ENCODE data around the gene GALNT7. TPM values are rescaled to one million over a fixed set of nuclear protein-coding genes. Genes with fewer than 3 reads are reported as not detected.

GALNT7 gene
- total and polyA plus RNA-seq, 5 donors: 3.6 to 11.0 (median 8.2) TPM

- DNase-seq (no peak), ATAC-seq (no peak)
- intact Hi-C loops (cut with DNase I): no loop called here
- no peak overlapping the region for H3K27ac ChIP-seq (ENCODE audit: low read length)
- peaks cover 6% of the 10 kb centered on the region for H3K4me1 ChIP-seq (ENCODE audit: control insufficient read depth, insufficient read depth, low read length)
- WGBS: 79% methylated on average over 3 of the region's 3 CpGs
- no peaks in the 10 kb centered on the region for H3K27me3 ChIP-seq (ENCODE audit: control insufficient read depth, insufficient read depth)
- no peak overlapping the region for H3K4me3 ChIP-seq (ENCODE audit: low read length)
- no peaks in the 10 kb centered on the region for H3K9me3 ChIP-seq (ENCODE audit: control insufficient read depth, low read length)
Measured at GRCh38 chr4:173269280-173269679, 100.7 kb downstream of the GALNT7 start.

GRCh38 chr4:173270312-173271027 lies 101.9 kb downstream of the GALNT7 start:
- no peaks in the 10 kb centered on the region for H3K27me3 ChIP-seq (ENCODE audit: control insufficient read depth, insufficient read depth)
- DNase-seq: peak in 2 of 3 donors; percentile 51 to 58
- intact Hi-C loops (cut with DNase I): no loop called here
- 33% methylated on average over 4 of the region's 4 CpGs for WGBS
- H3K27ac ChIP-seq (ENCODE audit: low read length): no peak overlapping the region
- ATAC-seq: peak; percentile 31 to 85
- H3K4me1 ChIP-seq (ENCODE audit: control insufficient read depth, insufficient read depth, low read length): no peaks in the 10 kb centered on the region
- H3K4me3 ChIP-seq (ENCODE audit: low read length): no peak overlapping the region
- peaks cover 2% of the 10 kb centered on the region for H3K9me3 ChIP-seq (ENCODE audit: control insufficient read depth, low read length)

- Histone ChIP-seq H3K27me3 (ENCODE audit: control insufficient read depth, insufficient read depth) (no peaks in the 10 kb centered on the region), H3K27ac (ENCODE audit: low read length) (no peak overlapping the region), H3K4me1 (ENCODE audit: control insufficient read depth, insufficient read depth, low read length) (no peaks in the 10 kb centered on the region), H3K9me3 (ENCODE audit: control insufficient read depth, low read length) (peaks cover 2% of the 10 kb centered on the region), H3K4me3 (ENCODE audit: low read length) (no peak overlapping the region)
- ATAC-seq (no peak), DNase-seq (no peak)
- intact Hi-C loops (cut with DNase I): no loop called here
- 82% methylated on average over 5 of the region's 5 CpGs for WGBS
Measured at GRCh38 chr4:173272314-173272713, 103.7 kb downstream of the GALNT7 start.

- Histone ChIP-seq H3K27ac (ENCODE audit: low read length) (no peak overlapping the region), H3K27me3 (ENCODE audit: control insufficient read depth, insufficient read depth) (no peaks in the 10 kb centered on the region), H3K4me3 (ENCODE audit: low read length) (no peak overlapping the region), H3K9me3 (ENCODE audit: control insufficient read depth, low read length) (peaks cover 2% of the 10 kb centered on the region), H3K4me1 (ENCODE audit: control insufficient read depth, insufficient read depth, low read length) (no peaks in the 10 kb centered on the region)
- intact Hi-C loops (cut with DNase I): no loop called here
- no peak for ATAC-seq
- DNase-seq: no peak
- 38% methylated on average over 1 of the region's 1 CpG for WGBS
Measured at GRCh38 chr4:173272996-173273395, 104.4 kb downstream of the GALNT7 start.

GRCh38 chr4:173273941-173274340 lies 105.3 kb downstream of the GALNT7 start:
- no peak for DNase-seq
- peaks cover 2% of the 10 kb centered on the region for H3K9me3 ChIP-seq (ENCODE audit: control insufficient read depth, low read length)
- ATAC-seq: no peak
- H3K4me1 ChIP-seq (ENCODE audit: control insufficient read depth, insufficient read depth, low read length): no peaks in the 10 kb centered on the region
- no peak overlapping the region for H3K27ac ChIP-seq (ENCODE audit: low read length)
- H3K27me3 ChIP-seq (ENCODE audit: control insufficient read depth, insufficient read depth): no peaks in the 10 kb centered on the region
- intact Hi-C loops (cut with DNase I): no loop called here
- H3K4me3 ChIP-seq (ENCODE audit: low read length): no peak overlapping the region

- 92% methylated on average over 4 of the region's 4 CpGs for WGBS
- Histone ChIP-seq H3K27me3 (ENCODE audit: control insufficient read depth, insufficient read depth) (no peaks in the 10 kb centered on the region), H3K4me1 (ENCODE audit: control insufficient read depth, insufficient read depth, low read length) (no peaks in the 10 kb centered on the region), H3K4me3 (ENCODE audit: low read length) (no peak overlapping the region), H3K27ac (ENCODE audit: low read length) (no peak overlapping the region), H3K9me3 (ENCODE audit: control insufficient read depth, low read length) (peaks cover 2% of the 10 kb centered on the region)
- DNase-seq (no peak), ATAC-seq (no peak)
- intact Hi-C loops (cut with DNase I): no loop called here
Measured at GRCh38 chr4:173274744-173275143, 106.1 kb downstream of the GALNT7 start.

GRCh38 chr4:173275150-173275549 lies 106.5 kb downstream of the GALNT7 start:
- intact Hi-C loops (cut with DNase I): no loop called here
- no peaks in the 10 kb centered on the region for H3K27me3 ChIP-seq (ENCODE audit: control insufficient read depth, insufficient read depth)
- H3K4me1 ChIP-seq (ENCODE audit: control insufficient read depth, insufficient read depth, low read length): no peaks in the 10 kb centered on the region
- peaks cover 2% of the 10 kb centered on the region for H3K9me3 ChIP-seq (ENCODE audit: control insufficient read depth, low read length)
- H3K27ac ChIP-seq (ENCODE audit: low read length): no peak overlapping the region
- WGBS: 83% methylated on average over 7 of the region's 7 CpGs
- no peak for DNase-seq
- ATAC-seq: no peak
- H3K4me3 ChIP-seq (ENCODE audit: low read length): no peak overlapping the region

GRCh38 chr4:173277340-173277739 lies 108.7 kb downstream of the GALNT7 start:
- intact Hi-C loops (cut with DNase I): no loop called here
- Histone ChIP-seq H3K27me3 (ENCODE audit: control insufficient read depth, insufficient read depth) (no peaks in the 10 kb centered on the region), H3K4me3 (ENCODE audit: low read length) (no peak overlapping the region), H3K4me1 (ENCODE audit: control insufficient read depth, insufficient read depth, low read length) (no peaks in the 10 kb centered on the region), H3K27ac (ENCODE audit: low read length) (no peak overlapping the region), H3K9me3 (ENCODE audit: control insufficient read depth, low read length) (peaks cover 2% of the 10 kb centered on the region)
- ATAC-seq (no peak), DNase-seq (no peak)
- 91% methylated on average over 2 of the region's 2 CpGs for WGBS

GRCh38 chr4:173280998-173281397 lies 112.4 kb downstream of the GALNT7 start:
- no peak for DNase-seq
- Histone ChIP-seq H3K27me3 (ENCODE audit: control insufficient read depth, insufficient read depth) (no peaks in the 10 kb centered on the region), H3K9me3 (ENCODE audit: control insufficient read depth, low read length) (no peaks in the 10 kb centered on the region), H3K4me3 (ENCODE audit: low read length) (no peak overlapping the region), H3K4me1 (ENCODE audit: control insufficient read depth, insufficient read depth, low read length) (no peaks in the 10 kb centered on the region), H3K27ac (ENCODE audit: low read length) (no peak overlapping the region)
- WGBS: 94% methylated on average over 4 of the region's 4 CpGs
- intact Hi-C loops (cut with DNase I): no loop called here
- peak in 1 of 2 donors; percentile 33 for ATAC-seq

GRCh38 chr4:173281406-173282255 lies 113.0 kb downstream of the GALNT7 start:
- WGBS: 59% methylated on average over 14 of the region's 14 CpGs
- DNase-seq: no peak
- peak; percentile 56 to 65 for ATAC-seq
- H3K4me3 ChIP-seq (ENCODE audit: low read length): peak overlapping the region; percentile 30
- intact Hi-C loops (cut with DNase I): no loop called here
- no peaks in the 10 kb centered on the region for H3K4me1 ChIP-seq (ENCODE audit: control insufficient read depth, insufficient read depth, low read length)
- H3K27me3 ChIP-seq (ENCODE audit: control insufficient read depth, insufficient read depth): no peaks in the 10 kb centered on the region
- H3K27ac ChIP-seq (ENCODE audit: low read length): no peak overlapping the region
- H3K9me3 ChIP-seq (ENCODE audit: control insufficient read depth, low read length): no peaks in the 10 kb centered on the region

GRCh38 chr4:173282256-173282562 lies 113.6 kb downstream of the GALNT7 start:
- intact Hi-C loops (cut with DNase I): no loop called here
- no peak overlapping the region for H3K27ac ChIP-seq (ENCODE audit: low read length)
- 59% methylated on average over 4 of the region's 4 CpGs for whole genome bisulfite sequencing
- H3K4me1 ChIP-seq (ENCODE audit: control insufficient read depth, insufficient read depth, low read length): no peaks in the 10 kb centered on the region
- no peak for ATAC-seq
- H3K27me3 ChIP-seq (ENCODE audit: control insufficient read depth, insufficient read depth): no peaks in the 10 kb centered on the region
- no peaks in the 10 kb centered on the region for H3K9me3 ChIP-seq (ENCODE audit: control insufficient read depth, low read length)
- DNase-seq: no peak
- H3K4me3 ChIP-seq (ENCODE audit: low read length): peak overlapping the region; percentile 30
